Measurements from ENCODE around the gene PIEZO2. TPM values are rescaled to one million over a fixed set of nuclear protein-coding genes. Genes with fewer than 3 reads are reported as not detected.

The PIEZO2 gene
- total and polyA plus RNA-seq, 9 donors = 2.0 to 8.5 (median 3.2) TPM

DNA sequence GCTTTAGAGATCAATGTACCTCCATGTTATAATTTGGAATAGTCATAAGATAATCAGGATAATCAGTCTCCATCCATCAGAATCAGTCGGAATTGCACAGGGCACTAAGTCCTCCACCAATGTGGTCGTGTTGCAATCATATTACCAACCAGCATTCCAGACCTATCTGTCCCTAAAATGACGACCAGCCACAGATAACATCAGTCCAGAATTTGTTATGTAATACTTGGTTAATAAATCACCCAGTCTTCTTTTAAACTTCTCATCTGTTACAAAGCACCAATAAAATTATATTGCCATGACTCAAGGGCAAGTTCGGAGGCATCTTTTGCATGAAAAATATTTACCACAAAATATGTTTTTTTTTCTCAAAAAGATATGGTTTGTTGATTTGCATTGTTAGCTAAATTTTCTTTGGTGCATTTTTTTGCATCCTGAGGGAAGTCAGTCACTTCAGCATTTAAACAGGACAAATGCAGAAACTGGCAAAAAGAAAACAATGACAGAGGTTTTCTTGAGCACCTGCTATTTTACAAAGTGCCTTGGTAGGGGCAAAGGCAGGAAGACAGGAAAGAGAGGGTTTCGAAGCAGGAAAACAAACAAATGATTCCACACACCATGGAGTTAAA, 29.3 kb downstream of the PIEZO2 start:
- WGBS, 3 donors = 43 to 46% (median 45%) methylated on average over 5 of the region's 5 CpGs
- intact Hi-C loops (cut with DNase I) = no loop called here
- H3K9me3 ChIP-seq = no peaks in the 10 kb centered on the region
- TF ChIP-seq POLR2A (IDR thresholded peaks at IDR 0.05) (no peak), CTCF (IDR thresholded peaks at IDR 0.05) (no peak), EP300 (IDR thresholded peaks at IDR 0.05) (no peak)
- H3K36me3 ChIP-seq = no peaks in the 10 kb centered on the region
- H3K27me3 ChIP-seq = no peaks in the 10 kb centered on the region
- H3K27ac ChIP-seq = no peak overlapping the region
- H3K4me1 ChIP-seq (ENCODE audit: insufficient read depth) = no peaks in the 10 kb centered on the region
- DNase-seq = no peak
- no peak overlapping the region for H3K4me3 ChIP-seq

GRCh38 chr18:11119550-11119949, 29.8 kb downstream of the PIEZO2 start:
- no peak overlapping the region for H3K27ac ChIP-seq

GRCh38 chr18:11118051-11118766, 31.2 kb downstream of the PIEZO2 start:
- no peak overlapping the region for H3K27ac ChIP-seq
- WGBS, 3 donors = 46 to 55% (median 47%) methylated on average over 3 of the region's 3 CpGs
- TF ChIP-seq EP300 (IDR thresholded peaks at IDR 0.05) (no peak), POLR2A (IDR thresholded peaks at IDR 0.05) (no peak), CTCF (IDR thresholded peaks at IDR 0.05) (no peak)
- H3K4me1 ChIP-seq (ENCODE audit: insufficient read depth) = no peaks in the 10 kb centered on the region
- no peak overlapping the region for H3K4me3 ChIP-seq
- intact Hi-C loops (cut with DNase I) = no loop called here
- H3K36me3 ChIP-seq = no peaks in the 10 kb centered on the region
- no peaks in the 10 kb centered on the region for H3K9me3 ChIP-seq
- no peak for DNase-seq
- H3K27me3 ChIP-seq = no peaks in the 10 kb centered on the region

More at GRCh38 chr18:11119550-11119949, 29.8 kb downstream of the PIEZO2 start:
- DNase-seq = no peak
- H3K9me3 ChIP-seq = no peaks in the 10 kb centered on the region
- 49 to 54% (median 52%) methylated on average over 4 of the region's 4 CpGs for WGBS, 3 donors
- H3K4me3 ChIP-seq = no peak overlapping the region
- no peaks in the 10 kb centered on the region for H3K36me3 ChIP-seq
- intact Hi-C loops (cut with DNase I) = no loop called here
- TF ChIP-seq POLR2A (IDR thresholded peaks at IDR 0.05) (no peak), EP300 (IDR thresholded peaks at IDR 0.05) (no peak), CTCF (IDR thresholded peaks at IDR 0.05) (no peak)
- no peaks in the 10 kb centered on the region for H3K27me3 ChIP-seq
- no peaks in the 10 kb centered on the region for H3K4me1 ChIP-seq (ENCODE audit: insufficient read depth)

GRCh38 chr18:11115276-11115675, 34.1 kb downstream of the PIEZO2 start:
- no peaks in the 10 kb centered on the region for H3K4me1 ChIP-seq (ENCODE audit: insufficient read depth)
- WGBS, 3 donors = 20 to 38% (median 30%) methylated on average over 1 of the region's 1 CpG
- intact Hi-C loops (cut with DNase I) = no loop called here
- H3K9me3 ChIP-seq = no peaks in the 10 kb centered on the region
- H3K27ac ChIP-seq = no peak overlapping the region
- no peaks in the 10 kb centered on the region for H3K36me3 ChIP-seq
- DNase-seq = no peak
- no peaks in the 10 kb centered on the region for H3K27me3 ChIP-seq
- TF ChIP-seq EP300 (IDR thresholded peaks at IDR 0.05) (no peak), POLR2A (IDR thresholded peaks at IDR 0.05) (no peak), CTCF (IDR thresholded peaks at IDR 0.05) (no peak)
- H3K4me3 ChIP-seq = no peak overlapping the region

All from ovary (tissue), 9 donors.